ENCODE measurements around the gene TEC. TPM values are rescaled to one million over a fixed set of nuclear protein-coding genes. Genes with fewer than 3 reads are reported as not detected.

Gene TEC
- total and polyA plus RNA-seq, 2 donors from 2014 or later: 1.1 to 5.9 TPM

DNA sequence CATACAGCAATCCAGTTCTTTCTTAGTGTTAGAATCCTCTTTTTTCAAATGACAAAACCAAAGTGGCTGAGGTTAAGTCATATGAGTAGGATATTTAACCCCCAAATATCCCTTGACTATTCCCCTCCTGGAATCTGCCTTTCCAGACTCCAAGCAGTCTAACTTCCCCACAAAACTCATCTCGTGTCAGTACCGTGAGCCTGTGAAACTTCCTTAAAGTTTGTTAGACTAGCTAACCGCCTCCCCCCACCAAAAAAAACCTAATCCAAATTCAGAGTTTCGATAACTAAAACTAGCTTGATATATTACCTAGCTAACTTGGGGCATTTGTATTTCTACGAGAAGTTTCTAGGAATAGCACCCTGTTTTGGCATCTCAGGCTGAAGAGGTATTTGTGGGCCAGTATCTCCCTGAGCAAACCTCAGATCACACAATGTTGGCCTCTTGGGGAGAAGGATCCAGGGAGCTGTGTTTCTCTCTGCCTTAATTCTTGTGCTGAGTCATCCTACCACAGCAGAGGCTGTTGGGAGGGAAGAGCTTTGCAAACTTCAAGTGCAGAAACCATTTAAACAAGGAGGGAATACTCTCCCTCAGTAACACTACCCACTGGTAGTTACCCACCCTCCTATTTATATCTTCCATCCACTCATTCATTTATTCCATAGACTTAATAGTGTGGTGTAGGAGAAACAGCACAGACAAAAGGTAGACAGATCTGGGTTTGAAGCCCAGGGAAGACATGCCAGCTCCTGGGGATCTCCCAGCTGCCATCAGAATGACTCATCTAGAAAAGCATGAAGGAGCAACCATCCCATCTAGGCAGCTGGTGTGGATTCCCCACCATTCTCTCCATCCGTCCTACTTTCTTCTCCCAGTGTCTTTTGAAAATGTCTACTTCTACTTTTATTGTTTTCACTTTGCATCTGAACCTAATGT, 96.3 kb downstream of the TEC start:
- TF ChIP-seq, protein P1, sequence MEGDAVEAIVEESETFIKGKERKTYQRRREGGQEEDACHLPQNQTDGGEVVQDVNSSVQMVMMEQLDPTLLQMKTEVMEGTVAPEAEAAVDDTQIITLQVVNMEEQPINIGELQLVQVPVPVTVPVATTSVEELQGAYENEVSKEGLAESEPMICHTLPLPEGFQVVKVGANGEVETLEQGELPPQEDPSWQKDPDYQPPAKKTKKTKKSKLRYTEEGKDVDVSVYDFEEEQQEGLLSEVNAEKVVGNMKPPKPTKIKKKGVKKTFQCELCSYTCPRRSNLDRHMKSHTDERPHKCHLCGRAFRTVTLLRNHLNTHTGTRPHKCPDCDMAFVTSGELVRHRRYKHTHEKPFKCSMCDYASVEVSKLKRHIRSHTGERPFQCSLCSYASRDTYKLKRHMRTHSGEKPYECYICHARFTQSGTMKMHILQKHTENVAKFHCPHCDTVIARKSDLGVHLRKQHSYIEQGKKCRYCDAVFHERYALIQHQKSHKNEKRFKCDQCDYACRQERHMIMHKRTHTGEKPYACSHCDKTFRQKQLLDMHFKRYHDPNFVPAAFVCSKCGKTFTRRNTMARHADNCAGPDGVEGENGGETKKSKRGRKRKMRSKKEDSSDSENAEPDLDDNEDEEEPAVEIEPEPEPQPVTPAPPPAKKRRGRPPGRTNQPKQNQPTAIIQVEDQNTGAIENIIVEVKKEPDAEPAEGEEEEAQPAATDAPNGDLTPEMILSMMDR (IDR thresholded peaks at IDR 0.05; ENCODE audit: borderline replicate concordance, extremely low read depth, insufficient read depth): no peak
- intact Hi-C loops (cut with DNase I): no loop called here
- H3K9me3 ChIP-seq (ENCODE audit: control insufficient read depth in 2 of 3, insufficient read depth in 1 of 3, low read length in 3 of 3): no peaks in the 10 kb centered on the region
- FAIRE-seq (no peak), DNase-seq (no peak)
- H3K27me3 ChIP-seq (ENCODE audit: control insufficient read depth, insufficient read depth, low read length): no peaks in the 10 kb centered on the region
- H3K27ac ChIP-seq (ENCODE audit: low read depth in 2 of 2, low read length in 2 of 2): no peak overlapping the region
- no peaks in the 10 kb centered on the region for H3K36me3 ChIP-seq (ENCODE audit: control insufficient read depth in 2 of 3, insufficient read depth in 3 of 3, low read length in 3 of 3)
- no peak overlapping the region for H3K9ac ChIP-seq (ENCODE audit: low read length in 3 of 3)
- peaks cover 0 to 6% (median 0%) of the 10 kb centered on the region in 3 donors for H3K4me1 ChIP-seq (ENCODE audit: control insufficient read depth in 2 of 3, insufficient read depth in 2 of 3, low read depth in 1 of 3, low read length in 3 of 3)
- H3K4me3 ChIP-seq (ENCODE audit: low read length in 3 of 3): no peak overlapping the region

DNA sequence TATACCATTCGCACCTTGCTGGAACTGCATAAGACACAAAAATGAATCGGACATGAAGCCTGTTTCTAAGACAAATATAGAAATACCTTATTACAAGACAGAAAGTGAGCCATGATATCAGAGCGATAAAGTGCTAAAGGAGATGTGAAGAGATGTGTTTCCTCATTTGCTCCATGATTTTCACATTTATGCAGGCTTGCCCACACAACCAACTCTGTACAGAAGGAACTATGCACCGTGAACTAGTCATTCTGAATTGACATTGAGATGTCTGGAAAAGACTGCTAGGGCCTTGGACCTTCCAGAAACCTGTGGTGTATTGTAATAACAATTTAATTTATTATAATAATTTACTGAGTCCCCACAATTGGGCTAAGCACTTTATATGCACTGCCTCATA, 97.0 kb downstream of the TEC start:
- DNase-seq: no peak
- no peak for FAIRE-seq

DNA sequence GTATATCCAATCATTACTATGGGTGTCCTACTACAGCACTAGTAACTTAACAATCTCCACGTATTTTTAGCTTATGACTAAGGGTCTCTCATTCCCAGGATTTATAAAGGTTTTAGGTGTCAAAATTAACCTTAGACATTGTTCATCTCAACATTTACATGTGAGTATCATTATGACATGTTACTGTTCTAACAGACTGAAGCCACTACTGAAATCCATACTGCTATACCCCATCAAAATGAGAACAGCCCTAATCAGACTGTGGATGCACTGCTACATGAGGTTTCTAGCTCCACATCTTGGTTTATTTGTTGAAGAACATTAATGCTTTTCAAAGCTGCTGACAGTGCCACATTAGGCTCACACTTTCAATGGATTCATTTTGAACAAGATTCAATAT, 100.0 kb downstream of the TEC start:
- no peaks in the 10 kb centered on the region for H3K27me3 ChIP-seq (ENCODE audit: control insufficient read depth, insufficient read depth, low read length)
- FAIRE-seq: no peak
- peaks cover 0 to 3% (median 0%) of the 10 kb centered on the region in 3 donors for H3K36me3 ChIP-seq (ENCODE audit: control insufficient read depth in 2 of 3, insufficient read depth in 3 of 3, low read length in 3 of 3)
- TF ChIP-seq, protein P1 (IDR thresholded peaks at IDR 0.05; ENCODE audit: borderline replicate concordance, extremely low read depth, insufficient read depth): no peak
- H3K4me1 ChIP-seq (ENCODE audit: control insufficient read depth in 2 of 3, insufficient read depth in 2 of 3, low read depth in 1 of 3, low read length in 3 of 3): peaks cover 0 to 6% (median 0%) of the 10 kb centered on the region in 3 donors
- H3K9me3 ChIP-seq (ENCODE audit: control insufficient read depth in 2 of 3, insufficient read depth in 1 of 3, low read length in 3 of 3): no peaks in the 10 kb centered on the region
- intact Hi-C loops (cut with DNase I): no loop called here
- no peak overlapping the region for H3K27ac ChIP-seq (ENCODE audit: low read depth in 2 of 2, low read length in 2 of 2)
- H3K4me3 ChIP-seq (ENCODE audit: low read length in 3 of 3): no peak overlapping the region
- H3K9ac ChIP-seq (ENCODE audit: low read length in 3 of 3): no peak overlapping the region
- no peak for DNase-seq

More for the DNA sequence above, 97.0 kb downstream of the TEC start:
- Histone ChIP-seq H3K4me3 (ENCODE audit: low read length in 3 of 3) (no peak overlapping the region), H3K27me3 (ENCODE audit: control insufficient read depth, insufficient read depth, low read length) (no peaks in the 10 kb centered on the region), H3K36me3 (ENCODE audit: control insufficient read depth in 2 of 3, insufficient read depth in 3 of 3, low read length in 3 of 3) (no peaks in the 10 kb centered on the region), H3K27ac (ENCODE audit: low read depth in 2 of 2, low read length in 2 of 2) (no peak overlapping the region), H3K4me1 (ENCODE audit: control insufficient read depth in 2 of 3, insufficient read depth in 2 of 3, low read depth in 1 of 3, low read length in 3 of 3) (peaks cover 0 to 6% (median 0%) of the 10 kb centered on the region in 3 donors), H3K9me3 (ENCODE audit: control insufficient read depth in 2 of 3, insufficient read depth in 1 of 3, low read length in 3 of 3) (no peaks in the 10 kb centered on the region), H3K9ac (ENCODE audit: low read length in 3 of 3) (no peak overlapping the region)
- TF ChIP-seq, protein P1 (IDR thresholded peaks at IDR 0.05; ENCODE audit: borderline replicate concordance, extremely low read depth, insufficient read depth): no peak
- intact Hi-C loops (cut with DNase I): no loop called here
